Measurements from ENCODE around the gene CPAMD8.

GRCh38 chr19:17052439-17052838 lies 25.8 kb upstream of the CPAMD8 start:
- peak; percentile 41 to 64 (median 48) for TF ChIP-seq CTCF (IDR thresholded peaks at IDR 0.05)
- no peak for TF ChIP-seq POLR2A (IDR thresholded peaks at IDR 0.05)
